HL-60/S4 (cell line): ENCODE data around the gene FBXO31.
"Not testable (repeated sequence)": the region's sequence is repeated elsewhere in the genome, so short reads cannot be mapped to it uniquely, and the experiment has no call there.

Experiments used
- in situ Hi-C: fragments of 300-500 bp; cut with MboI; formaldehyde crosslinking; loops from 2 replicates; pipeline ENCODE4 v1.14.3; 2022; ENCODE audit warnings: low sequenced_read_pairs

Gene FBXO31

DNA sequence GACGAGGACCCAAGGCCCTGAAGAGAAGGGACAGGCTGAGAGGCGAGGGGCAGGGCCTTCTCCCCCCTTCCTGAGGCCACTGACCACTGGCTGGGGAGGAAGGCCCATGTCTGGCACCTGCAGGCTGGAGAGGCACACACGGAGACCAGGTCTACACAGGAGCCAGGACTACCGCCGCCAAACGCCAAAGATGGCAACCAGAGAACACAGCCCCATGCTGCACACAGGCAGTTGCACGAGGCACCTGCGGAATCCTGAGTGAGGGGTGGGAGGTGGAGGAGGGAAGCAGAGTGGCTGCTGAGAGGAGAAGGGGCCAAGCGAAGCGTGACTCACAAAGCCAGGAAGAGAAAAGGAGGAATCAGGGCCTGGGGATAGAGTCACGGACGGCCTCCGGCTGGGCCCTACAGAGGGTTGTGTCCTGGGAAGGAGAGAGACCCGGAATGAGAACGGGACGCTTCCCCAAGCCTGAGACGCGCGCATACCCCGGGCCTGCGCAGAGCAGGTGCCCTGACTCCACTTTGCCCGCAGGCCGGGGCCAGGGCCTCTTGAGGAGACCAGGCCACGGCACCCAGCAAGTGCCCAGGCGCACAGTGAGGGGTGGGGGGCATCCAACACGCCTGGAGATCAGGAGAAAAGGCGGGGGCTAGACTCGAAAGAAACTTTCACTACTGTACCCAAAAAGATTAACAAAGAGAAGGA lies 37.7 kb downstream of the FBXO31 start:
- in situ Hi-C loops, result no loop called here

DNA sequence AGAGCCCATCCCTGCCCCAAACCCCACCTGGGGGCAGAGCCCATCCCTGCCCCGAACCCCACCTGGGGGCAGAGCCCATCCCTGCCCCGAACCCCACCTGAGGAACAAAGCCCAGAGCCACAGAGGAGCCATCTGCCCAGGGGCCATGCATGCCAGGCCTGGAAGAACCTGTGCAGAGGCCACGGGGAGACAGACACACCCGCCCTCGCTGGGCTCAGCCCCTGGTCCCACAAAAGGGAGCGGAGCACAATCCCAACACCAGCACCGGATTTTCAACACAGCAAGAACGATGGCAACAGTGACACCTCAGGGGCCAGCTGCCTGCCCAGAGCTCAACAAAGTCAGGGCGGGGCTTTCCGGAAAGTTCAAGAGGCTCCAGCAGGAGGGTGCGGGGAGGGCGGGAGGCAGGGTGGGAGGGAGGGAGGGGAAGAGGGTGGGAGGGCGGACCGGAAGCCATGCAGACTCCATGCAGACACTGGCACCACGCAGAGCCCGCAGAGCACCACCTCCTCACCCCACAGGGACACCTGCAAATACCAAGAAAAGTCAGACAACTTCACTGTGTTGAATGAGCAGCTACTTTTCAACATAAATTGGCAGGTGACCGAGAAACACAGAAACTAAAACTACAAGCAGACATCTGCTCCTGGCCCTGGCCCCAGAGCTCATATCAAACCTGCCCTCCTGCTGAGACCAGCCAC lies 38.5 kb downstream of the FBXO31 start:
- in situ Hi-C loops, result no loop called here

DNA sequence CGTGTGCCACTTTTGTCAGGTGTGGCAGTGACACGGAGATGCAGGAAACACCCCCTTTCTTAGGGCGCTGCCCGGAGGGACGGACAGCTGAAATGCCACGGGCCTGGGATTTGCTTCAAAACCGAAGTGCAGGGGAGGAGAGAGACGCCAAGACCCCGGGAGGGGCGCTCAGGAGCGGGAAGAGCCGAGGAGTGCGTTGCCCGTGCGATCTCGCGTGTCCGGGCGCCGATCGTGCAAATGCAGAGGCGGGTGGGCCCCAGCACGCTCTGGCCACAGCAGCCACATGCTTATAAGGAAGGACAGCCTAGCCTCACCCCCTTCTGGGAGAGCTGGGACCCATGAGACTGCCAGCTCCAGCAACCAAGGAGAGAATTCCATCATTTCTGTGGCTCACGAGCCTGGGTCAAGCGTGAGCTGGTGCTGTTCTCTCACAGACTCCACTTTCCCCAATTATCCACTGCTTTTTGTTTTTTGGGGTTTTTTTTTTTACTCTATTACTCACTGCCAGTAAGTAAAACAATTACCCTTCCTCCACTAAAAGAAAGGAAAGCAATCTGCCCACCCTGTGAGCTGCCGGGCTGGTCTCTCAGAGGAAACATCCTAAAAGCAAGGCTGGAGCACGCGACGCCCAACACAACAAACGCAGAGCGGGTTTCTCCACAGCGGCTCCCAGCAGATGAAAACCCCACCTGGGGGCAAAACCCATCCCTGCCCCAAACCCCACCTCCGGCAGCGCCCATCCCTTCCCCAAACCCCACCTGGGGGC lies 39.2 kb downstream of the FBXO31 start:
- in situ Hi-C loops, result no loop called here

DNA sequence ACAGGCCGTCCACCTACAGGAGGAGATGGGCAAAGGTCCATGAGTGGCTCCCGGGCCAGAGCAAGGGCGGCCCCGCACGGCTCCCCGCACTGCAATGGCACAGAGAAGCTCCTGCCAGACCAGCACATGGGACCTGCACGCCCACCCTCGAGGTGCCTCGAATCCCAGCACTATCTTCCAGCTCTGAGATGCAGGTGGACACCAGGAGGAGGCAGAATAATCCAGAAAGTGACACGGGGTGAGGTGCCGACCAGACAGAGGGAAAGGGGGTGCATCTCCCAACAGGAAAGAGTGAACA lies 39.9 kb downstream of the FBXO31 start:
- in situ Hi-C loops, result no loop called here

DNA sequence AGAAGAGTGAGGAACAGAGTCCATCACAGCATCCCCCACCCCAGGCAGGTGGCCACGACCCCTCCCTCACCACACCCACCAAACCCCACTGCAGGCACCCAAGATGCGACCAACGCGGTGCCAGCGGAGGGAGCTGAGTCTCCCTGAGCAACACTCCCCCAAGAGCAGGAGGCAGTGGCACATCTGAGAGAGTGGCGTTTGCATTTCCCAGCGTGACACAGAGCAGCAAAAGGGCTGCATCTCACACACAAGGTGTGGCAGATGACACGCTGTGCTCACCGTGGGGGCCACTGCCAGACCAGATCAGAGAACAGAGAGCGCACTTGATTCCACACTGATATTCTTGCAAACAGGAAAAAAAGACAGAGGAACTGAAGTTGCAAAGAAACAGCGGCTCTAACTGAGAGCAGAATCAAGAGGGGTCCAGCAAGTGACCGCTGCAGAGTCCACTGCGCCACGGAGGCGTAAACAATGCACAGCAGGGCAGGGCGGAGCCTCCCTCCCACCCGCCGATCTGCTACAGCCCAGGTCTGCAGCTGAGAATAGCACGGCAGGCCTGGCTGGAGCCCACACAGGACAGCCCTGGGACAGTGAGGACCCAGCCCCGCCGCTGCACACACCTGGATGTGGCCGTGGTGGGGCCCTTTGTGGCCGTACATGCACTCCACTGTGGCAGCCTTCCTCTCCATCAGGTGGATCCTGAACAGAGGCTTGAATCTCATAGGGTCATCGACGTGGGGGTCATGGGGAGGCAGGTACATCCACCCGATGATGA lies 40.4 kb downstream of the FBXO31 start:
- in situ Hi-C loops, result no loop called here

DNA sequence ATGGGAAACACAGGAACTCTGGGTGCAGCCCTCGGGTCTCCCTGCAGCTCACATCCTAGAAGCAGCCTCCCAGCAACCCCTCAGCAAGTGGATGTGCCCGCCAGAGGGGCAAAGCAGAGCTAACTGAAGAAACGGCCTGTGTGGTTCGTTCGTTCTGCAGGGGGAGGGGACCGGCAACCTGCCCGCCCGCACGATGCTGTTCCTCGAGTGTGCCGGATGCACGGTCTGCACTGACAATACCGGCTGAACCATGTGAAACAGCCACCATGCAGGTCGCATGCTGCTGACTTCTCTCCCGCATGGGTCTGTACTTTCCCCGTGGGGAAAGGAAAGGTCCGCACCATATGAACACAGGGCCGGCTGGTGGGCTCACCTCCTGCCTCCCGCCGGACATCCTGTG lies 41.1 kb downstream of the FBXO31 start:
- in situ Hi-C loops, result no loop called here

DNA sequence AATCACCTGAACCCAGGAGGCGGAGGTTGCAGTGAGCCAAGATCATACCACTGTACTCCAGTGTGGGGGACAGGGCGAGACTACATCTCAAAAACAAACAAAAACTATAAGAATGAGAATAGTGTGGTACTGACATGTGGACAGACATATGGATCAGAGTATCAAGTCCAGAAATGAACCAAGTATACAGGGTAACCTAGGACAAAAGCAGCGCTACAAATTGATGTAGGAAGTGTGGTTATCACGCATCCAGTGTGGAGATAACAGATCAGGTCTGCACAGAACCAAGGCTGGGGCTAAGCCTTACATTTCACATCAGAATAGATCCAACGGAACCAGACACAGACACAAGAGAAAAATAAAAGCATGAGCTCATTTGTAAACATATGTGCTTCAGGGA lies 43.4 kb downstream of the FBXO31 start:
- in situ Hi-C loops, result no loop called here

DNA sequence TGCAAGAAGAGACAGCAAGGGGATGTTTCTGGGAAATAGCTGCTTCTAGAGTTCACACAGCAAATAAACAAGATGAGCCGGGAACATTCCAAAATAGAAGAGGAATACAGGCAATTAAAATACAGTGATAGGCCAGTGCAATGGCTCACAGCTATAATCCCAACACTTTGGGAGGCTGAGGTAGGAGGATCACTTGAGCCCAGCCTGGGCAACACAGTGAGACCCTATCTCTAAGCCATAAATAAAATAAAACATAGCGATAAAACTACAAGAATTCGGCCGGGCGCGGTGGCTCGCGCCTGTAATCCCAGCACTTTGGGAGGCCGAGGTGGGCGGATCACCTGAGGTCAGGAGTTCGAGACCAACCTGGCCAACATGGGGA lies 43.9 kb downstream of the FBXO31 start:
- in situ Hi-C loops, result not testable (repeated sequence)

DNA sequence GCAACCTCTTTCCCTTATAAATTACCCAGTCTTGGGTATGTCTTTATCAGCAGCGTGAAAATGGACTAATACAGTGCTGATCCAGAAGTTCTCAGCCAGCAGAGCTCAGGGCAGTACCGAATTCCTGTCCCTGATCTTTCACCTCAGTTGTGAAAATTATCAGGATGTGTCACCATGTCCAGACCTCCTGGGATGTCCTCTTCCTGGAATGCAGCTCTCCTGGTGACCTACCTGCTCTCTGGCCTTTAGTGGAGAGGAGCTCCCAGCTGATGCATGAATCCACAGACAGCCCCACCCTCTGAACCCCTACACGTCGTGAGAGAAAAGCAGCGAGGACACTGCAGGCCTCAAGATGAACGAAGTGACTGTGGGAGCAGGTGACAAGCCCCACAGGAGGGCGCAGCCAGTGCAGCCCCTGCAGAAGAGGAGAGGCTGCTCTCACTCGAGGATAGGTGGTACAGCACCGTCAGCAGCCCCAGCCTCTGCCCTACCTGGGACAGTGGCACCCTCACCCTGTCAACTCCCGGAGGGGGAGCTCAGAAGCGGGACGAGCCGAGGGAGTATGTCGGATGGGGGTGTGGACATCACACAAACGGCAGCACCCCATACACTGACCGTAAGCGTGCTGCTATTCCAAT lies 44.4 kb downstream of the FBXO31 start:
- in situ Hi-C loops, result no loop called here

DNA sequence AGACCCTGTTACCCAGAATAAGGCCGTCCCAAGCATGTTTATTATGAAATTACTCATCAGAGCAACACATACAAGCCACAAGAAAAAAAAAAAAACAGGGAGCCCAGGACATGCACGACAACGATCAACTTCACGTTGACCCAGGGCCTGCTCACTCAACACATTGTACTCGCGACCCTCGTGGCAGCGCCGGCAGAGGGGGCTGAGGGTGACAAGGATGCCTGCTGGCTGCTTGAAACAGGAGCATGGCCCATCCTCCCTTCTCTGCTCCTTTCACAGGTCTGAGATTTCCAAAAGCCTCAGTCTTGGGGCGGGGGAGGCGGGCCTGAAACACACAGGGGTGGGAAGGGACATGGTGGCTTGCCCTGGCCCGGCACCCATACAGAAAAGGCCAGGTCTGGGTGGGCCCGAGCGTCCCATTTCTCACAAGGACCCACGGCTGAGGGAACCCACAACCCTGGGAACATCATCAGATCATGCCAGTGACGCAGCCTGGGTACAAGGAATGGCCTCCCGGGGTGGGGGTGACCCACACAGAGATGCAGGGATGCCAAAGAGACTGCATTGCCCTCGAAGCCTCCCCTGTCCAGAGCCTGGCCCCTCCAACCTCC lies 45.3 kb downstream of the FBXO31 start:
- in situ Hi-C loops, result no loop called here

DNA sequence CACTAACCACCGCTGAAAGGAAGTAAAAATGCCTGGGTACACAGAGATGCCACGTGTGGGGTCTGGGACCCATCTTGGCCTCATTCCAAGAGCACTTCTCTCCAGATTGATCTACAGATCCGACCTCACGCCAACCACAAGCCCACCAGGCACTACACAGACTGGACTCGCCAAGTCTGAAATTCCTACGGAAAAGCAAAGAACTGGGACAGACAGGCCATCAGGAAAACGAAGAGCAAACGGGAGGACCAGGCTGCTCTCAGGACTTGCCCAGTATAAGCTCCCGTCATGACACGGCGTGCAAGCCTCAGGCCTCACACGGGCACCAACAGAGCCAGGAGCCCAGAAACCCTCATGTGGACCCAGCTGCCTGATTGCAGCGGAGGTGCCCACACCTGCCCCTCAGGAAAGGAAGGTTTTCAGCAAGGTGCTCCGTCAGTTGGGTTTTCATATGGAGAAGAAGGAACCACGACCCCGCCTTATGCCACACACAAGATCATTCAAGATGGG lies 46.3 kb downstream of the FBXO31 start:
- in situ Hi-C loops, result no loop called here

DNA sequence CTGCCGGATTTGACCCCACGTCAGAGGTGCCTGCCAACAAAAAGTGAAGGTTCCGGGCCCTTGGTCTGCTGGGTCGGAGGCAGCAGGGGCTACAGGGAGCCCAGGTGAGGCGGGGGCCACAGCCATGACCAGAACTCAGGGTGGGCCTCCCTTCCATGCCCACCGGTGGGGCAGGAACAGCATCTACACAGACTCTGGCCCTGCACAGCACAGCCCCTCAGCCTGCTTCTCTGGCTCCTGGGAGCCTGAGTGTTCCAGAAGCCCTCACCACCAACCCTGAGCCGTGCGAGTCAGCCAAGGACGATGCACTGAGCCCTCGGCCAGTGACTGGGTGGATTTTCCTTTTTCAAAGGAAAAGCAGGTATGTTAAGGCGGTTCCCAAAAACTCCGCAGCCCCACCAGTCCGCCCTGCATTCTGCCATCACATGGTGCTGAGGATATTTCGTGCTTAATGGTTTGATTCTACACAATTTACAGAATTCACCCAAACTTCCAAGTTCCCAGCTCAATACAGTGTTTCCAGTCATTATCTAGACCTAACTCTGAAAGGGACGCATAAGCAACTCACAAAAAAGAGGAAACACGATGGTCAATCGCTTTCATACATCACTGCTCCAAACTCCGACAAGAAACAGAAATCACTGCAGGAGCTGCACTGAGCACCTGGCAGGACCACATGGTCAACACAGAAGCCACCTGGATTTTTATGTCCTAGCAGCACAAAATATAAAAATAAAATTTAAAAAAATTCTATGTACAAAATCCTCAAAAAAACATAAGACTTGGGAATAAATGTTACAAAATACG lies 46.9 kb downstream of the FBXO31 start:
- in situ Hi-C loops, result no loop called here

DNA sequence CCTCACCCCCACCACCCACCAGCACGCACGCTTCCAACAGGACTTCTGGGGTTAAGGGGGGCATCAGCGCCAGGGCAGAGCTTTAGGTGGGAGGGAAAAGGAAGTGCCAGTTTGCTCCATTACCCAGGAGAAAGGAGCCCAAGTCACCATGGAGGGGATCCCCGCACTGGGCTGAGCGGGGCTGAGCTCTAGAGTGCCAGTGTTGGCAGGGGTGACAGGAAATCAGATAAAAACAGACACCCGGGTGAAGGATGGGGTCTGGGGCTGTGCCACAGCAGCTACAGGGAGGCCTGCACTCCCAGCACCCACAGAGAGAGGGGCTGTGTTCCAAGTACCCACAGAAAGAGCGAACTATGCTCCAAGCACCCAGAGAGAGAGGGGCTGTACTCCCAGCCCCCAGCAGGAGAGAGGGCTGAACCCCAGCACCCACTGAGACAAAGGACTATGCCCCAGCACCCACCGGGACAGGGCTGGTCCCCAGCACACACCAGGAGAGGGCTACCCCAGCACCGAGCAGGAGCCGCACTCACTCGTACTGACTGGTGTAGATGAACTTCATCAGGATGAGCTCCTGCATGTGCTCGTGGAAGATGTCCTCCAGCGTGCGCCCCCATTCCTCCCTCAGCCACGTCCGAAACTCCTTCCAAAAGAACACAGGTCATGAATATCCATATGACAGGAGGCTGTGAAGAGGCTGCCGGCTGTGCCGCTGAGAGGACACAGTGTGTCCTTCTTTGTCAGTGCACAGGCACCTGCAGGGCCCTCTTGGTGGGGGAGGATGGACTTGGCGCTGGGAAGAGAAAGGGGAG lies 47.7 kb downstream of the FBXO31 start:
- in situ Hi-C loops, result no loop called here

DNA sequence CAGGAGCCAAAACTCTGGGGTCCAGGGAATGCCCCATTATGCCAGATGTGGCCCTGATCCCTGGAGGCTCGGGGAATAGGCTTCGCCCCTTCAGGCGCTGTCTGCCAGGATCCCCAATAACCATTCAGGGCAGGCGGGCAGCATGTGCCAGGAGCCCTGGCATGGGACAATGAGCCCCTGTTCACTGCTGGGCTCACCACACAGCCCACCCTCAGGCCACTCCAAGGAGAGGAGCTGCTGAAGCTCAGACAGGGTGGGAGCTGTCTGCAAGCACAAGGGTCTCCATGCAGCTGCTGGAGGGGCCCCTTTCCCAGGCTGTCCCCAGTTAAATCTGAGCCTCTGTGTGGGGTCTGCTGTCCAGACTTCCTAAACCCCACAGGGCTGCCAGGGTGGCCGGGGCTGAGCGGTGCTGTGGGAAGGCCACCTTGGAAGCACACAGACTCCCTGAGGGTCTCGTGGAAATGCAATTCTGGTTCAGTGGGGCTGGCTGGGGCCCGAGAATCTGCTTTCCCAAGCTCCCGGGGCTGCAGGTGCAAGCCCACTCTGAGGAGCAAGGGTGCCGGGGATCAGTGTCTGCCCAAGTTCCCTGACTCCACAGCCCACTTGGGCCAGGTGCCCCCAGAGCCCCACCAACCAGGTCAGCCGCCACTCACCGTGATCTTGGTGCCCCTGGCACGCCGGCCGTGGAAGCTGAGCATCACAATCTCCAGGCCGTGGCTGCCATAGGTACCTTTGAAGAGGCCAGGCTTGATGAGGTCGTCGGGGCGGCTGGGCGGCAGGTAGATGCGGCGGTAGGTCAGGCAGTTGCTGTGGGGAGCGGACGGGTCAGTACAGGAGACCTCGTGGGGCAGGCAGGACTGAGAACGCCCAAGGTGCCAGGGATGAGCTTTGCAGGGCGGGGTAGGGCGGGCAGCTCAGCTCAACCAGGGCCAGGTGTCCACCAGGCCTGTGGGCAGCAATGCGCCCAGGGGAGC lies 48.6 kb downstream of the FBXO31 start:
- in situ Hi-C loops, result no loop called here

DNA sequence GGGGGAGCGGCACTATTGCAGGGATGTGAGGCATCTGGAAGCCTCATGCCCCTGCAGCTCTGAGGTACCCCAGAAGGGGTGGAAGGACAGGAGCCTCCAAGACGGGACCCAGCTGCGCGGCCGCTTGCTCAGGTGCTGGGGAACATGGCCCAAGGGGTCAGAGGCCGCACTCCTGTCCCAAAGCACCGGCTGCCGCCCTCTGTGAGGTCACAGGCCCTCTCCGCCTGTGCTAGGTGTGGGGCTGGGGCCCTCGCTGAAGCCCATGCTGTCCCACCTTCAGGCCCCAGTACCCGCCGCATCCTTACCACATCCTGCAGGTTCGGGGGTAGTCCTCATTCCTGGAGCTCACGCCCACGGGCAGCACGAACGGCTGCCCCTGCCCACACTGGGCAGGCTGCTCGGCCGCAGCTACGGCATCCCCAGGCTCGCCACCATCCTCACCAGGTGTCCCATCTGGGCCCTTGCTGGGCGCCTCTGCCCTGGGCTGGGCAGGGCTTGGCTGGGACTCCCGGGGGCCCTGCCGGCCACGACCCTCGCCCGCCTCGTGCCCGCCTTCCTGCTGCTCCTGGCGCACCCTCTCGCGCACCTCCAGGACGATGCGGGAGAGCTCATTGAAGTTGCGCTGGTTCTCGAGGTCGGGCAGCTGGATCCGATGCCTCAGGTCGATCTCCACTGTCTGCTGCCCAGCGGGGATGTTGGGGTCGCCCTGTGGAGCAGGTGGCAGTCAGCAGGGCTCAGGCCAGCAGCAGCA lies 49.8 kb downstream of the FBXO31 start:
- in situ Hi-C loops, result no loop called here

DNA sequence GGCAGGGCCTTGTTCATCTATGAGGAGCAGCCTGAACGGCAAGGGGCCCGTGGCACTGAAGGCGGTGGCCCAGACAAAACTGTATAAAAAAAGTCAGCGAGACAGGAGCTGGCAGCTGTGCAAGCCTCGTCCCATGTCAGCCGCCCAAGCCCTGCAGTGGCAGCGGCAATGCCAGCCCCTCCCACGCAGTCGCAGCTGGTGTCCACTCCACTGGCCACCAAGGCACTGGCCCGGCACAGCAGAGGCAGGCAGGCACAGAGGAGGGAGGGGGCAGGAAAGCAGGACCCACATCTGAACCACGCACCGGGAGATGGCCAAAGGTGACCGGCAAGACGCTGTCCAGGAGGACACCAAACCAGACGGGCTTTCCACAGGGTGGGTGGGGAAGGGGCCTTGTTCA lies 50.5 kb downstream of the FBXO31 start:
- in situ Hi-C loops, result no loop called here

DNA sequence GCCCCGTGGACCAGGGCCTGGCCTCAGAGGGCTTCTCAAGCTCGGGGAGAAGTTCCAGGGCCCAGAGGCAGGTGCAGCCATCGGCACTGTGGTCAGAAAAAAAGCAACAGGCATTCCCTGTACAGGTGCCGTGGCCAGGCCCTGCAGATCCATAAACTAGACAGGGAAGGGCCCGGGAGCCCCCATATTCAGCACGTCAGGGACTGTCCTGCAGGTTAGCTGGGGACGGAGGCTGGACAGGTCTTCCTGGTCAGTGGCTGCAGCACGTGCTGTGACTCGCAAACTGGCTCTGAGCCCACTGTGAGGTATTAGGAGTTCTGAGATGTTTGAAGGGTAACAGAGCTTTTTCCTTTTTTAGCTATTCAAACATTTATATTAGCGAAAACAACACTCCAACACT lies 51.4 kb downstream of the FBXO31 start:
- in situ Hi-C loops, result no loop called here
